DMS53 (cell line): Measurements from ENCODE around the gene RTN4IP1.

Experiments
- DNase-seq: peaks from one replicate; lab custom pipeline; 2025; lab: John Stamatoyannopoulos, UW

RTN4IP1 gene

DNA sequence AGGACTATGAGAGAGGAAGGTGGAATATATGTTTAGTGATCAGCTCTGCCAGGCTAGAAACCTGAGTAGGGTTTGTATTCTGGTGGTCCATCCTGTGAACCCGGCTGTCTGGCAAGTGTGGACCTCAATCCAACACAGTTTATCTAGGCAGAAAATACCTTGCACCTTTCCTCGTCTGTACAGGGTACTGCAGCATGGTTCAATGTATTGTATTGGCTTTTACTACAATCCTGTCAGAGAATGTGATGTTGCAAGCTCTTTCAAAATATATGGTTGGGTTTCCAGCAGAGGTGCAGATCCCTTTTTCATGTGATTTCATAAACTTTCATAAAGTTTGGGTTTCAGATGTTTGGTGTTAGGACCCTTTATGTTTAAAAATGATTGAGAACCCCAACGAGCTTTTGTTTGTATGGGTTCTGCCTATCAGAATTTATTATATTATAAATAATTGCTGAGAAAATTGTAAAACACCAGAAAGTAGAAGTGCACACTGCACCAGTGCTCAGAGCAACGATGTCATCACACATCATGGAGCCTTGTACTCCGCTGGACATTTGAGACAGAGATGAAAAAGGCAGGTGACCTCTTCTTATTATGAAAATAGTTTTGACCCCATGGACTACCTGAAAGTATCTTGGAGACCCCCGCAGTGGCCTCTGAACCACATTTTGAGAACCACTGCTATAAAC, 106.6 kb downstream of the RTN4IP1 start:
- DNase-seq: no peak
